ENCODE data around the gene ITGAL. TPM values are rescaled to one million over a fixed set of nuclear protein-coding genes. Genes with fewer than 3 reads are reported as not detected.
A peak's percentile ranks its signal among the peaks of the same experiment; 100 is the strongest.

ITGAL gene
- total RNA-seq, 1 experiment from 2014 or later = 0.50 TPM

- H3K9me2 ChIP-seq (ENCODE audit: insufficient read depth) = no peaks in the 10 kb centered on the region
- no peaks in the 10 kb centered on the region for H3K4me1 ChIP-seq (replicated peaks; ENCODE audit: insufficient read depth)
- no peaks in the 10 kb centered on the region for H3K9me3 ChIP-seq (ENCODE audit: insufficient read depth, low read depth)
- H3K79me2 ChIP-seq (ENCODE audit: low read depth) = no peaks in the 10 kb centered on the region
- H3K4me2 ChIP-seq = no peak overlapping the region
- H3K4me3 ChIP-seq = no peak overlapping the region
- POLR2A ChIA-PET (ENCODE audit: unreplicated experiment) = interaction anchor here (0.6 kb wide), 1 partner anchor 10 kb away, joined by 7 read pairs; no protein-coding TSS in a partner anchor
- no peak overlapping the region for H3K27ac ChIP-seq
- intact Hi-C loops (cut with micrococcal nuclease; ENCODE audit: unreplicated experiment) = no loop called here
- no peaks in the 10 kb centered on the region for H3K36me3 ChIP-seq (ENCODE audit: low read depth)
- no peaks in the 10 kb centered on the region for H4K20me1 ChIP-seq (ENCODE audit: insufficient read depth)
- no peak for DNase-seq
- no TSS peak for BruUV-seq (replicated peaks)
- no peak for TF ChIP-seq CTCF (conservative IDR thresholded peaks at IDR 0.05)
- TF ChIP-seq EZH2 (IDR thresholded peaks at IDR 0.05; ENCODE audit: low read depth) = no peak
- CTCF ChIA-PET = no interaction called here
- H3F3A ChIP-seq (ENCODE audit: insufficient read depth, low read depth) = no peaks in the 10 kb centered on the region
- H2AFZ ChIP-seq = no peak overlapping the region
- 0 out of 2 replicates have a peak, but pooled peaks cover 4% of the 10 kb centered on the region for H3K27me3 ChIP-seq (ENCODE audit: insufficient read depth, low read depth)
Measured at GRCh38 chr16:30481381-30481780, 8.8 kb downstream of the ITGAL start.

- H4K20me1 ChIP-seq (ENCODE audit: insufficient read depth) = no peaks in the 10 kb centered on the region
- no peak overlapping the region for H2AFZ ChIP-seq
- BruUV-seq (replicated peaks) = no TSS peak
- no peaks in the 10 kb centered on the region for H3K36me3 ChIP-seq (ENCODE audit: low read depth)
- CTCF ChIA-PET = interaction anchor here (1.8 kb wide), 1 partner anchor 33 kb away, joined by 4 read pairs; no protein-coding TSS in a partner anchor
- H3K4me3 ChIP-seq = no peak overlapping the region
- no peaks in the 10 kb centered on the region for H3K9me3 ChIP-seq (ENCODE audit: insufficient read depth, low read depth)
- H3K27me3 ChIP-seq (ENCODE audit: insufficient read depth, low read depth) = 0 out of 2 replicates have a peak, but pooled peaks cover 4% of the 10 kb centered on the region
- TF ChIP-seq CTCF (conservative IDR thresholded peaks at IDR 0.05) (peak; percentile 55; the same call in 1 of the 2 replicates), EZH2 (IDR thresholded peaks at IDR 0.05; ENCODE audit: low read depth) (no peak)
- no peaks in the 10 kb centered on the region for H3F3A ChIP-seq (ENCODE audit: insufficient read depth, low read depth)
- no peaks in the 10 kb centered on the region for H3K79me2 ChIP-seq (ENCODE audit: low read depth)
- no peak overlapping the region for H3K4me2 ChIP-seq
- no peak overlapping the region for H3K27ac ChIP-seq
- POLR2A ChIA-PET (ENCODE audit: unreplicated experiment) = no interaction called here
- H3K9me2 ChIP-seq (ENCODE audit: insufficient read depth) = no peaks in the 10 kb centered on the region
- no peaks in the 10 kb centered on the region for H3K4me1 ChIP-seq (replicated peaks; ENCODE audit: insufficient read depth)
- DNase-seq = no peak
- intact Hi-C loops (cut with micrococcal nuclease; ENCODE audit: unreplicated experiment) = no loop called here
Measured at GRCh38 chr16:30482366-30482765, 9.8 kb downstream of the ITGAL start.

GRCh38 chr16:30484887-30485286, 12.3 kb downstream of the ITGAL start:
- H3K4me3 ChIP-seq = no peak overlapping the region
- H3F3A ChIP-seq (ENCODE audit: insufficient read depth, low read depth) = peaks cover 12% of the 10 kb centered on the region; the same call in 1 of the 2 replicates
- no peak for DNase-seq
- TF ChIP-seq CTCF (conservative IDR thresholded peaks at IDR 0.05) (no peak), EZH2 (IDR thresholded peaks at IDR 0.05; ENCODE audit: low read depth) (no peak)
- POLR2A ChIA-PET (ENCODE audit: unreplicated experiment) = no interaction called here
- H3K27me3 ChIP-seq (ENCODE audit: insufficient read depth, low read depth) = 0 out of 2 replicates have a peak, but pooled peaks cover 4% of the 10 kb centered on the region
- H4K20me1 ChIP-seq (ENCODE audit: insufficient read depth) = no peaks in the 10 kb centered on the region
- no peaks in the 10 kb centered on the region for H3K36me3 ChIP-seq (ENCODE audit: low read depth)
- CTCF ChIA-PET = no interaction called here
- intact Hi-C loops (cut with micrococcal nuclease; ENCODE audit: unreplicated experiment) = no loop called here
- no peaks in the 10 kb centered on the region for H3K9me3 ChIP-seq (ENCODE audit: insufficient read depth, low read depth)
- H3K9me2 ChIP-seq (ENCODE audit: insufficient read depth) = no peaks in the 10 kb centered on the region
- H3K4me1 ChIP-seq (replicated peaks; ENCODE audit: insufficient read depth) = 0 out of 2 replicates have a peak, but pooled peaks cover 5% of the 10 kb centered on the region
- no peaks in the 10 kb centered on the region for H3K79me2 ChIP-seq (ENCODE audit: low read depth)
- no peak overlapping the region for H2AFZ ChIP-seq
- H3K27ac ChIP-seq = no peak overlapping the region
- H3K4me2 ChIP-seq = no peak overlapping the region
- no TSS peak for BruUV-seq (replicated peaks)
